ENCODE results near the gene PEG3.

DNA sequence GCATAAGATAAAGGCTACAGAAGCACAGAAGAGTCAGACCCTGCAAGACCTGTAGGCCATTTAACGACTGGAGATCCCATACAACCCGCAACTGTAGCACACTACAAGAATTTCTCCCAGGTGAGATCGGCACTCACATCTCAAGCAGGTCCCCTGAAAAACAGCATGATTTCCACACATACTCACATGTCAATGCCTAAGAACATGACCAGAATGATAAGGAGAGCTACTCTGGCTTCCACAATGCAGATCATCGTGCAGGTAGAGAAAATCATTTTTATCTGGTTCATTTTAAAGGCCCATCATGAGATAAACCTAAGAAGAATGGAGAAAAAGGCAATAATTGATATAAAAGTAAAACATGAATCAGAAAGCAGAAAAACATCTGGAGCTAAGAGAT, 17.5 kb upstream of the PEG3 start:
- TF ChIP-seq, protein P1, sequence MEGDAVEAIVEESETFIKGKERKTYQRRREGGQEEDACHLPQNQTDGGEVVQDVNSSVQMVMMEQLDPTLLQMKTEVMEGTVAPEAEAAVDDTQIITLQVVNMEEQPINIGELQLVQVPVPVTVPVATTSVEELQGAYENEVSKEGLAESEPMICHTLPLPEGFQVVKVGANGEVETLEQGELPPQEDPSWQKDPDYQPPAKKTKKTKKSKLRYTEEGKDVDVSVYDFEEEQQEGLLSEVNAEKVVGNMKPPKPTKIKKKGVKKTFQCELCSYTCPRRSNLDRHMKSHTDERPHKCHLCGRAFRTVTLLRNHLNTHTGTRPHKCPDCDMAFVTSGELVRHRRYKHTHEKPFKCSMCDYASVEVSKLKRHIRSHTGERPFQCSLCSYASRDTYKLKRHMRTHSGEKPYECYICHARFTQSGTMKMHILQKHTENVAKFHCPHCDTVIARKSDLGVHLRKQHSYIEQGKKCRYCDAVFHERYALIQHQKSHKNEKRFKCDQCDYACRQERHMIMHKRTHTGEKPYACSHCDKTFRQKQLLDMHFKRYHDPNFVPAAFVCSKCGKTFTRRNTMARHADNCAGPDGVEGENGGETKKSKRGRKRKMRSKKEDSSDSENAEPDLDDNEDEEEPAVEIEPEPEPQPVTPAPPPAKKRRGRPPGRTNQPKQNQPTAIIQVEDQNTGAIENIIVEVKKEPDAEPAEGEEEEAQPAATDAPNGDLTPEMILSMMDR (conservative IDR thresholded peaks at IDR 0.05 in 1 of 2, IDR thresholded peaks at IDR 0.05 in 1 of 2; ENCODE audit: extremely low read depth in 1 of 2, insufficient read depth in 1 of 2, low read depth in 1 of 2, low read length in 2 of 2): no peak
- no peak for TF ChIP-seq EZH2 (IDR thresholded peaks at IDR 0.05; ENCODE audit: borderline replicate concordance, low read length)
